GM10847 (cell line): Measurements from ENCODE around the gene TBL1XR1.

Experiments used
- POLR2A ChIP-seq: IDR thresholded peaks from 2 replicates; pipeline ENCODE4 v1.6.1; 2011; ENCODE audit not compliant: insufficient read length; ENCODE audit errors: extremely low read depth

The TBL1XR1 gene

GRCh38 chr3:177111541-177111949 is 85.7 kb downstream of the TBL1XR1 start:
- TF ChIP-seq POLR2A = no peak

- TF ChIP-seq POLR2A = no peak
These were observed 86.4 kb downstream of the TBL1XR1 start for GRCh38 chr3:177110895-177111294.

GRCh38 chr3:177110386-177110785 is 86.9 kb downstream of the TBL1XR1 start:
- no peak for TF ChIP-seq POLR2A

- no peak for TF ChIP-seq POLR2A
These were observed 87.5 kb downstream of the TBL1XR1 start for GRCh38 chr3:177109688-177110330.

- TF ChIP-seq POLR2A = no peak
These were observed 88.6 kb downstream of the TBL1XR1 start for GRCh38 chr3:177108648-177109047.

- no peak for TF ChIP-seq POLR2A
These were observed 89.6 kb downstream of the TBL1XR1 start for GRCh38 chr3:177107461-177108239.

- no peak for TF ChIP-seq POLR2A
These were observed 90.7 kb downstream of the TBL1XR1 start for GRCh38 chr3:177106594-177106993.

GRCh38 chr3:177106184-177106583 is 91.1 kb downstream of the TBL1XR1 start:
- TF ChIP-seq POLR2A = no peak

GRCh38 chr3:177105623-177106022 is 91.7 kb downstream of the TBL1XR1 start:
- TF ChIP-seq POLR2A = no peak

- no peak for TF ChIP-seq POLR2A
These were observed 92.8 kb downstream of the TBL1XR1 start for GRCh38 chr3:177104299-177104992.

GRCh38 chr3:177102553-177102952 is 94.7 kb downstream of the TBL1XR1 start:
- no peak for TF ChIP-seq POLR2A

GRCh38 chr3:177098551-177098950 is 98.7 kb downstream of the TBL1XR1 start:
- no peak for TF ChIP-seq POLR2A

GRCh38 chr3:177096615-177097014 is 100.7 kb downstream of the TBL1XR1 start:
- TF ChIP-seq POLR2A = no peak

GRCh38 chr3:177093966-177094365 is 103.3 kb downstream of the TBL1XR1 start:
- TF ChIP-seq POLR2A = no peak

- no peak for TF ChIP-seq POLR2A
These were observed 107.4 kb downstream of the TBL1XR1 start for GRCh38 chr3:177089901-177090300.

- no peak for TF ChIP-seq POLR2A
These were observed 108.2 kb downstream of the TBL1XR1 start for GRCh38 chr3:177089110-177089509.
